ENCODE results near the gene YTHDF1.
A peak's percentile ranks its signal among the peaks of the same experiment; 100 is the strongest.
"Not testable (repeated sequence)": the region's sequence is repeated elsewhere in the genome, so short reads cannot be mapped to it uniquely, and the experiment has no call there.

YTHDF1 gene
- total RNA-seq = 39.0 to 50.4 (median 44.1) reads per million in 4 donors

DNA sequence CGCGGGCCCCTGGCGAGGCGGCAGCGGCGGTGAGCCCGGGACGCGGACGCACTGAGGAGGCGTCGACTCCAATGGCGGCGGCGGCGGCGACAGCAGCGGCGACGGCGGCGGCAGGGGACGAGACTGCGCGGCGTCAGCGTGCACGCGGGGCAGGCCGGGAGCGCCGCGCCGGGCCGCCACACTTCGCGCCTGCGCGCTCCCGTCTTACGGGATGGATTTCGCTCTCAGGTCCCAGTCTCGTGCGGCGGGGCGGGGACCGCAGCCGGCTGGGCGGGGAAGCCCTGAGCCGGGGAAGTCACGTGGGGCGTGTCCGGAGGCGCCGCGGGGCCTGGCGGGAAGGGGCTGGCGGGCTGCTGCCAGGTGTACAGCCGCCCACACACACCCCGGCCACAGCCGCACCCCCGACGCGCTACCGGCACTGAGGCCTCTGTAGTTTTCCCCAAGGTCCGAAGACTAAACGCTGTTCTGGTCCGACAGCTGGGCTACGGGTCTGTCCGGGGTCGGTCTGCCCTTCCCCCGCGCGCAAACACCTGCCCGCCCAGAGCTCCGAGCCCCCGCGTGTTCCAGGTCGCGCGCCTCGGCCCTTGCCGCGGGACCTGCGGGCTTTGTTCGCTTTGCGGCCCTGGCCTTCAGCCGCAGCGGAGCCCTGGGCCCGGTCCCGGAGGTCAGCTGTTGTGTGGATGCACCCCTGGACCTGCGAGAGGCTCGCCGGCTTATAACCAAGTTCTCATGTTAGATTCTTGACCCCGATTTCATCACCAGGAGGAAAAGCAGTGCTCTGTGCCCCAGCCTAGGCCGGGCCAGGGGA lies at the start of gene YTHDF1:
YTHDF1 (minus strand) TSS at position 91 of the 808 bp plus-strand sequence. CDS start 239 bp downstream, outside the sequence.
- DNase-seq = peak; percentile 88 to 97 (median 92)

DNA sequence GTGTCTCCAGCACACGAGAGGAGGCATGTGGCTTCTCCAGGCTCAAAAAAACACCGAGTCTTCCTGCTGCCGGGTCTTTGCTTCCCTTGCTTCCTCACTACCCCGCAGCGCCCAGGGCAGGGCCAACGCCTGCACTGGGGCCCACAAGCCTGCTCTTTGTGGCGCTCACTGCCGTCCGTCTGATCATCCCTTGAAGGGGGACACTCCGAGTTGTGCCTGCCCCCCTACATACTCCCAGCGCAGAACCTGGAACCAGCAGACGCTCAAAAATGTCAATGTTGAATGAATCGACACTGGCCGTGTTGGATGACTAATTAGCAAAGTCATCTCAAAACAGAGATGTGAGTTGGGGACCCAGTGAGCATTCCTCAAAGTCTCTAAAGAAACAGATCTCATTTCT lies 48.6 kb upstream of the YTHDF1 start:
- DNase-seq = no peak

DNA sequence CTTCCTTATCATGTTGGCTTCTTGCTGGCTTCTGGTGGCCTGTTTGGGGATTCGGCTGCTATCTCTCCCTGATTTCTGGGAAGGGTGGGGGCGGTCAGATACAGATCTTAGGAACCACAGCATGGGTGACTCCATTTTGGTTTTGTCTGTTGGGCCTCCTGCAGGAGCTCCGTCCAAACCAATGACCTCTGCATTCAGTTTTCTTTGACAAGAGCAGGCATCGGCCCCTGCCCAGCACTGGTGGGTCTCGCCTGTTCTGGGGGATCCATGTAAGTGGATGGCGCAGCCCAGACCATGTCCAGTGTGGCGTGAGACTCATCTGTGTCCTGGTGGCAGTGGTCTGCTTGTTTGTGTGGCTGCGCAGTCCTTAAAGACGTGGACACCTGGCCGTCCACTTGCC lies 48.1 kb upstream of the YTHDF1 start:
- no peak for DNase-seq

DNA sequence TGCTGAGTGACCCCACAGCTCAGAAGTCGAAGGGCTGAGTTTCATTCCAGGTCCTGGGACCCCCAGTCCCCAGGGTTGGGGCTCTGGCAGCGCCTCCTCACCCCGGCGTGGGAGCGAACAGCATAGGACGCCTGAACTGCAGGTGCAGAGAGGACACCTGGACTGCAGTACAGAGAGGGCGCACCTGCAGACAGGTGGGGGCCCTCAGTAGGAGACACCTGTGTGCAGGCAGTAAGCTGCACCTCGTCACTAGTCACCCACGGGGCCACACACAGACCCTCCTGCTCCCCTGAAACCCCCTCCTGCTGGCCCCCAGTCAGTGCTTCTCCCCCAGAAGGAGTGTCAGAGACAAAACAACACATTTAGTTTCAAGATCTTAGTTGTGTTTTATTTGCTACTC lies 46.9 kb upstream of the YTHDF1 start:
- DNase-seq = no peak

DNA sequence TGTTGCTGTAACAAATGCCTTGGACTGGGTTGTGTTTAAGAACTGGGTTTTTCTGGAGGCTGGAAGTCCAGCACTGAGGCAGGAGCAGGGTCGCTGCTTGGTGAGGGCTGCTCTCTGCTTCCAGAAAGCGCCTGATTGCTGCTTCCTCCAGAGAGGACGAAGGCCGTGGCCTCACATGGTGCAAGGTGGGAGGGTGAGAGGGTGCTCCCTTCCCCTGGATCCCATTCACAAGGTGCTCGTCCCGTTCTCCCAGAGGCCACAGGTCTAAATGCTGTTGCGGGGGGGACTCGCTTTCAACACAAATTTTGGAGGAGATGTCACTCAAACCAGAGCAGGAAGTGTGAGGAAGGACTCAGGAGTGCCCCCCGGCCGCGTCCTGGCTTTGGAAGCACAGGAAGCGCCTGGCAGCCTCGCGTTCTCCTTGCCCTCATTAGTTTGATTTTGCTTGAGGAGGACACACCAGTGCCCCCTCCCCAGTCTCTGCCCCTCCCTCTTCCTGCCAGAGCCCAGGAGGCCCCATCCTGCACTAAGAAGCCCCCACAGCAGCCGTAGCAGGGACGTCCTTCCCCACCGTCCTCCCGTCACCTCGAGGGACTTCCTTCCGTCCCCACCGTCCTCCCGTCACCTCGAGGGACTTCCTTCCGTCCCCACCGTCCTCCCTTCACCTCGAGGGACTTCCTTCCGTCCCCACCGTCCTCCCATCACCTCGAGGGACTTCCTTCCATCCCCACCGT lies 46.0 kb upstream of the YTHDF1 start:
- no peak for DNase-seq

DNA sequence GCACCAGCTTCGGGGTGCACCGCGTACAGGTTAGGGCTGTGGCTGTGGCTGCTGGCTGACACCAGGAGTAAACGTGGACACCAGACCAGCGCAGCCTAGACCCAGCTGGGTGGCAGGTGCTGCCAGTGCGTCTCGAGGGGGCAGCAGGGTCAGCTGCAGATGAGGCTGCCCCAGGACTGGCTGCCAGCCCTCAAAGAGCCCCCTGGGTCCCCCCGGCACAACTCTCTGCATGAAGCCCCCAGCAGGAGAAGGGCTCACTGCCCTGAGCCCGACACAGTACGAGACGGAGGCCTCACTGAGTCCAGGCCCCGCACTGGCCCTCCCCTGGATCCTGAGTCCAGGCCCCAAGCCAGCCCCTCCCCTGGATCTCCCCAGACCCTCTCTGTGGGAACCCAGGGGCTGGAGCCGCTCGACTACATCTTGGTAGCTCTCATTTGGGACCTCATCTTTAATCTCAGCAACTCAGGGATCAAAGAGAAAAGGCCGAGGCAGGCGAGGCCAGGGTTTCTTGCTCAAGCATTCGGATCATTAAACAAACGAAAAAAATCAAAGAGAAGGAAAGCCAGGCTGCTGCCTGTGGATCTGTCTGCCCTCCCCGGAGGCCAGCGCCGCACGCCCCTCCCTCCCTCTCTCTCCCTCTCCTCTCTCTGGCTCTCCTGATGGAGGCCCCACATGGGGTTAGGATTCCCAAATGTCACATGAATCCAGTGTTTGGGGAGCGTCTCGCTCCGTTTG lies 45.3 kb upstream of the YTHDF1 start:
- DNase-seq = no peak

DNA sequence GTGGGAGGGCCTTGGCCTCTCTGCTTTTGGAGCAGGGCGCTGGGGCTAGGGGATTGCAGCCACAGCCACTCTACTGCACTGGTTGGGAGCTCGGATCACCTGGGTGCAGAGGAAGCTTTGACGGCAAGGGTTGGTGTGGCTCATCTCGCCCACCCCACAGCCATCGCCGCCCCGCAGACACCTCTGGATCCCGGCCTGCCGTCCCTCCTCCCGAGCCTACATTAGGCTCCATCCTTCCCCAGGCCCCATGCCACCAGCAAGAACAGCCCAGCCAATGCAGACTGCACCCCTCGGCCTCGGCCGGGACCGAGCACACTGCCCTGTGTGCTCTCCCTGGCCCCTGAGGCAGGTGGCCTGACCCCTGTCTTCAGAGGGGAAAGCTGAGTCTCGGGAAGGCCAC lies 44.6 kb upstream of the YTHDF1 start:
- no peak for DNase-seq

DNA sequence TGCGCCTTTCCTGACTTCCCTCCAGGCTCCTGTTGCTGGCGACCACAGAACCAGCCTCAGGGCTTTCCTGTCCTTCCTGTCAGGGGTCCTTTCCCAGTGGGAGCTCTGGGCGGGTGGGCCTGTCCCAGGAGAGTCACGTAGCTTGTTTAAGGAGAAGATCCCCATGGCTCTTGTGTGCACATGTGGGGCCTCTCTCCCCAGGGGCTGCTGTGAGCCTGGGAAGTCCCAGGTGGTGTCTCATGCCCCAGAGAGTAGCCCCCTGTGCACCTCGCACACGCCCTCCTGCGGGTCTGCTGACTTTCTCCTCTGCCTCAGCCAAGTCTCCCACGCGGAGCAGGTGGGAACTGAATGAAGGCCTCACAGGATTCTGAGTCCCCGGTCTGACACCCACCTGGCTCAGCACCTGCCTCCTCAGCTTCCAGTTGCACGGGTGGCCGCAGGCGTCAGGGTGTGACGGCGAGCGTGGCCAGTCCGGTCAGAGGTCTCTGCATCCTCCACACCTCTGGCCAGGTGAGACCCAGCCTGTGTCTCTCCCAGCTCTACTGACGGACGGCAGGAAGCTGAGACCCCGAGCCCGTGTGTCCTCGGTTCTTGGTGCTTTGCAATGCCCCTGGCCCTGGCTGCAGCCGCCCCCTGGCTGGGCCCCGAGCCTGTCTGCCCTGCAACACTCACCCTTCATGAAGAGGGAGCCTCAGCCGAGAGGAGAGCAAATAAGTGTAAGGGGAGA lies 44.0 kb upstream of the YTHDF1 start:
- no peak for DNase-seq

DNA sequence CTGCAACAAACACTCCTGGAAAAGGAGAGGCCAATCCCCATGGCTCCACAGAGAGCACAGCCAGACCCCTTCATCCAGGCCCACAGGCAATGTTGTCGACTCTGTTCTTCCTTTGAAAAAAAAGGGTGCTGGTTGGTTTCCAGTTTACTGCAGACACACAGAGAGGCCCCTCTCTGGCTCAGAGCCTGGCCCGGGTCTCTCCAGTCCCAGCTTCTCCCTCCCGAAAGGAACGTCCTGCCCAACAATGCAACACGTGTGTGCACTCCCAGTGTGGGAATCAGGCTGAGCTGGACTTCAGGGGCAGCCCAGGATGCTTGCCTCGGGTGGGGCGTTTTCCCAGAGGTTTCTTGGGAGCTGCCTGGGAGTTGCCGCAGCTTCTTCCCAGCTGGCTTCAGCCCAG lies 42.9 kb upstream of the YTHDF1 start:
- no peak for DNase-seq

DNA sequence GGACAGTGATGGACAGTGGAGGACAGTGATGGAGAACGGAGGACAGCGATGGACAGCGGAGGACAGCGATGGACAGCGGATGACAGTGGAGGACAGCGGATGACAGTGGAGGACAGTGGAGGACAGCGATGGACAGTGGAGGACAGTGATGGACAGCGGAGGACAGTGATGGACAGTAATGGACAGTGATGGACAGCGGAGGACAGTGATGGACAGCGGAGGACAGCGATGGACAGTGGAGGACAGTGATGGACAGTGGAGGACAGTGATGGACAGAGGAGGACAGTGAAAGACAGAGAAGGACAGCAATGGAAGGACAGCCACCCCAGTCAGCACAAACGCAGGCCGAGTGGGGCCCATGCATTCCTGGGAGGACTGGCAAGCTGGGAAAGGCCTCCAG lies 41.7 kb upstream of the YTHDF1 start:
- DNase-seq = no peak

DNA sequence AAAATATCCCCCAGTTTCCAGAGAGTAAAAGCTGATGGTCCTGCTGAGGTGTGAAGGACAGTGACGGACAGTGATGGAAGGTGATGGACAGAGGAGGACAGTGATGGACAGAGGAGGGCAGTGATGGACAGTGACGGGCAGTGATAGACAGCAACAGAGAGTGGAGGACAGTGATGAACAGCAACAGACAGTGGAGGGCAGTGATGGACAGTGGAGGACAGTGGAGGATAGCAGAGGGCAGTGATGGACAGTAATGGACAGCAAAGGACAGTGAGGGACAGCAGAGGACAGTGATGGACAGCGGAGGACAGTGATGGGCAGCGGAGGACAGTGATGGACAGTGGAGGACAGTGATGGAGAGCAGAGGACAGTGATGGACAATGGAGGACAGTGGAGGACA lies 41.0 kb upstream of the YTHDF1 start:
- DNase-seq = no peak

DNA sequence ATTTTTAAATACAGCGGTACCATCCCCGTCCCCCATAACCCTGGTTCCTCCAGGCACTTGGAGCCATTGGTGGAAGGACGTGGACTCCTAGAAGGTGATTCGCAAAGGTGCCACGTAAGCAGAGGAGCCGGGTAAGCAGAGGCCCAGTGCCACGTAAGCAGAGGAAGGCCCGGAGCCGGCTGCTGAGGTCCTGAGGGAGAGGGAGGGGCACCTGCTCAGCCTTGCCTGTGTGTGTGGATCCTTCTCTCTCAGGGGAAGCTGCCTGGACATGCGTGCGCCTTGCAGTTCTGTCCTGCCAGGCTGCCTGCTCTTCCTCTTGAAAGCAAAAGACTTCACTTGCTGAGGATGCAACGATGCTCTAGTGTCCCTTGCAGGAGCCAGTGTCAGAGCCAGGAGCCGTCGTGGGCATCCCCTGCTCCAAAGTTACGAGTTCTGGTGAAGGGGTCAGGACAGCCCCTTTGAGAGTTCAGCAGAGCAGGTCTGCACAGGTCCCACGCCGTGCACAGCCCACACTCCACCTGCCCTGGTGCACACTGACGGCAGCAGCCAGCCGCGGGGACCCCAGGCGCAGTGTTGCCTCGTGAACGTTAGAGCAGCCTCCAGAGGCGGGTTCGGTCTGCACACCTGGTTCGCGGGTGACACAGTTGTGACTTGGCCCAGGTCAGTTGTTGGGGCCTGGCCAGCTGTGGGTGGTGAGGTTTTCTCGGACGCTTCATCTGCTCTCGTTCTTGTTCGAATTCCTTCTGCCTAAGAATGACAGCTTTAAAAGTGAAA lies 40.2 kb upstream of the YTHDF1 start:
- no peak for DNase-seq

DNA sequence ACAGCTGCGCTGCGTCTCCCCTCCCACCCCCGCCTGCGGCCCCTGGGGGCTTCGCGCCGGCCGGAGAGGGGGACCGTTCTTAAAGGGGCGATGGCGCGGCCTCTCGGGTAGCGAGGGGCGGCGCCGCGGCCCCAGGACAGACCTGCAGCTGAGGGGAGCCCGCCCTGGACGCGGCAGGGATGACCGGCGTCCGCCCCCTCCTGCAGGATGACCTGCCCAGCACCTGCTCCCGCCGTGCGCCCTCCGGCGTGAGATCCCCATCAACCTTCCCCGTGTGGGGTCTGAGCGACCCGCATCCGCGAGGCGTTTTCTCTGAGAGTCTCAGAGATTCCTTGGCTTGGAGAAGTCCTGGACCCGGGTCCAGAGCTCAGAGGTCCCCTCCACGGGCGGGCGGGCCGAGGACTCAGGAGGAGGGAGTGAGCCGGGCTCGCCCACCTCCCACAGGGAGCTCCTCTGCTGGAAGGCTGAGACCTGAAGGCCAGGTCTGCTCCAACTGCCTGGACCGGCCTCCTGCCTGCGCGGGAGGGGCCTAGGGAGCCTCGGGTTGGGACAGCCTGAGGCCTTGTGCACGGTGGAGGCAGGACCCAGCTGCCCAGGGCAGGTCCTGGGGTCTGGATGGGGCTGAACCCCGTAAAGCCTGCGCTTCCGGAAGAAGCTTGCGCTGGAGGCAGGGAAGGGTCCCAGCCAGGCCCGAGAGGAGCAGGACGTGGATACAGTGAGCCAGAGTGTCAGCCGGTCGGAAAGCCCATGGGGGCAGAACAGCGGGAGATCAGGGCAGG lies 38.9 kb upstream of the YTHDF1 start:
- no peak for DNase-seq

DNA sequence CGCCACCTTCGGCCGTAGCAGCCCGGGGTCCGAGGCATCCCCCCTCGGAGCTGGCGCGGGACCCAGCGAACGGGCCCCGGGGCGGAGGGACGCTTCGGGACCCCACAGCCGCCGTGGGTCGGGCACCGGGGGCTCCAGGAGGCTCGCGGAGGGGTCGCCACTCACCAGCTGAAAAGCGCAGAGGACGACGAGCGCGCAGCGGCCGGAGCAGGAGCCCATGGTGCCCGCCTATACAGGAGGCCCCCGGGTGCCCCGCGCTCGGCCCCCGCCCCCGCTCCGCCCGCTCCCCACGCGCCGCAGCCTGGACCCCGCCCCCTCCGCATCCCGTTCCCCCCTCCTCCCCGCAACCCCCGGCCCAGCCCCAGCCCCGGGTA lies 38.3 kb upstream of the YTHDF1 start, which contains the start of gene NKAIN4:
NKAIN4 (minus strand) TSS at position 232 of the 374 bp plus-strand sequence; CDS start at position 219, 13 bp downstream.
- no peak for DNase-seq

DNA sequence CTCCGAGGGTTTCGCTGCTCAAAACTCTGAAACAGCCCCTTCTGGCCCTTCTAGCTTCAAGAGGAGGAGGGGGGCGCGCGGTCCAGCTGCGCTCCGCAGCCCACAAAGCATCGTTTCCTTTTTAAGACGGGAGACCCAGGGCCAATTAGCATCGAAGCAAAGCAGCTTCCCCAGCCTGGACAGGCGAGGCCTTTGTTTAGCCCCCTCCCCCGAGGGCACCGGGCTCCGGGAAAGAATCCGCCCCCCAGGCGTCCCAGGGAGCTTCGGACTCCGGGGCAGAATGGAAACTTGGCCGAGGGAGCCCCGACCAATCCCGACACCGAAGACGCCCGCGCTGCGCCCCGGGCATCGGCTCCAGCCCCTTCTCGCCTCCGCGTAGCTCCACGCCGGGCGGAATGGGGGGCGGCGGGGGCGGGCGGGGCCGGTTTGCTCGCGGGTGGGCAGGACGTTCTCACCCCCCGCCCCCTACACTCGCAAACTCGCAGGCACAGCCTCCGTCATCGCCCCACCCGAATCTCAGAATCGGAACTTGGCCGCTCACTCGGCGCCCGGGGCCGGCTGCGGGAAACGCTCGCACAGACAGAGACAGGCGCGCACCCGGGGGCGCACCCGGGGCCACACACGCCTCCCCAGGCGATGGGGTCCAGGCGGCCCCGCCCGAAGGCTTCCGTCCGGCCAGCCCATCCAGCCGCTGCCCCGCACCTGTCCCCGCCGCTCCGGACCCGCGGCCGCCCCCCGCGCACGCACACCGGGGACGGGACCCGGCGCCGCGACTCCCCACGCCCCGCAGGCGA lies 37.7 kb upstream of the YTHDF1 start:
- DNase-seq = no peak

DNA sequence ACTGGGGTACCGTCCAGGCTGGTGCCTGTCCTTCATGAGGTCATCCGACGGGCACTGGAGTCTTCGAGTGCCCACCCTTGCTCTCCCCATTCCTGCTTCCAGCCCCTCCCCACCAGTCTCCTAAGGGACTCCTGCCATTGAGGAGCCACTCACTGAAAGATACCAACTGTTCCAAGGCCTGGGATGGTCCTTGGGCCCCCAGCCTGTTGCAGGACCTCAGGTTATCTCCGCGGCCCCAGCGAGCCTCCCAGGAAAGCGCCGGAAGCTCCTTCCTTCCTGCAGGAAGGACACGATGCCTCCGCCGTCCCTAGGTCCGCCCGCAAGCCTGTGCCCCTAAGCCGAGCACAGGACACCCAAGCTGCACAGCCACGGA lies 37.1 kb upstream of the YTHDF1 start:
- no peak for DNase-seq

DNA sequence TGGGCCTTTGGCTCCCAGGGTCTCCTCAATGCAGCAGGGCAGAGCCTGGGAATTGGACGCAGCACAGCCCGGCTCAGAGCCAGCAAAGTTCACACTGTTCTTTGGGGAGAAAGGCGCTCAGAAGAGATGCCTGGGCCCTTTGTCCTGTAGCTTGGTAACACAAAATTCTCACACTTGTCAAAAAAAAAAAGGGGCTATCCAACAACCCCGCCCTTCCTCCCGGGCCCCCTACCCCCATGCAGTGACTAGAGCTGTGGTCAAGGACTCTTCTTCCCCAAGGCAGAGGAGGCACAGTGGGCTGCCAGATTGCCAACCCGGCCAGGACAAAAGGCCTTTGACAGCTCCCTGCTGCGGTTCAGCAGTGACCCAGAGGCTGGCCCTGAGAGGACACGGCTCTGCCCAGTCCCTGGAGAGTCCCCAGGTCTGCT lies 36.4 kb upstream of the YTHDF1 start:
- DNase-seq = no peak

DNA sequence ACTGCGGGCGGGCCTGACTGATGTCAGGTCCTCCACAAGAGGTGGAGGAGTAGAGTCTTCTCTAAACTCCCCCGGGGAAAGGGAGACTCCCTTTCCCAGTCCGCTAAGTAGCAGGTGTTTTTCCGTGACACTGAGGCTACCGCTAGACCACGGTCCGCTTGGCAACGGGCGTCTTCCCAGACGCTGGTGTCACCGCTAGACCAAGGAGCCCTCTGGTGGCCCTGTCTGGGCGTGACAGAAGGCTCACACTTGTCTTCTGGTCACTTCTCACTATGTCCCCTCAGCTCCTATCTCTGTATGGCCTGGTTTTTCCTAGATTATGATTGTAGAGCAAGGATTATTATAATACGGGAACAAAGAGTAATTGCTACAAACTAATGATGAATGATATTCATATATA lies 35.4 kb upstream of the YTHDF1 start:
- not testable (repeated sequence) for DNase-seq

DNA sequence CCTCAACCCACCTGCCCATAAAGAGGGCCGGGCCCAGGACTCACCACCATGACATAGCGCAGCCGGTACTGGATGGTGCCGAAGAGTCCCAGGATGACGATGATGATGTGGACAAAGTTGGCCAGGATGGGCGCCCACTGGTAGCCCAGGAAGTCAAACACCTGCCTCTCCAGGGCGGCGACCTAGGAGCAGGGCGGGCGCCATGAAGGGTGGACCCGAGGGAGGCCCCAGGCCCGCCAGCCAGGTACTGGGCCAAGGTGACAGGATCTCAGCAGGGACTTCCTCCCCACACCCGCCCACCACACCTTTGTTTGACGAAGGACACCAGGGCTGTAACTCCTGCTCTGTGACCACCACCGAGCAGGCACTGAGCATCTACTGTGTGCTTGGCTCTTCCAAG lies 34.0 kb upstream of the YTHDF1 start:
- DNase-seq = no peak
